AG09309 (cell line): ENCODE results near the gene TRERF1.

Experiments
- DNase-seq: peaks from one replicate; pipeline ENCODE4 v3.0.0-alpha.2; 2010; ENCODE audit warnings: low read depth
- H3K4me3 ChIP-seq: 2 replicates; pipeline ENCODE4 v1.5.1; 2011; ENCODE audit warnings: mild to moderate bottlenecking, low read depth, low read length, moderate library complexity; ENCODE audit not compliant: control insufficient read depth
- TF ChIP-seq, protein P1 (sequence below): IDR thresholded peaks from 2 replicates; pipeline ENCODE4 v1.5.1; 2011; ENCODE audit warnings: mild to moderate bottlenecking, low read depth, low read length, inconsistent platforms; ENCODE audit not compliant: insufficient read depth, control insufficient read depth; ENCODE audit errors: missing control alignments

Gene TRERF1

DNA sequence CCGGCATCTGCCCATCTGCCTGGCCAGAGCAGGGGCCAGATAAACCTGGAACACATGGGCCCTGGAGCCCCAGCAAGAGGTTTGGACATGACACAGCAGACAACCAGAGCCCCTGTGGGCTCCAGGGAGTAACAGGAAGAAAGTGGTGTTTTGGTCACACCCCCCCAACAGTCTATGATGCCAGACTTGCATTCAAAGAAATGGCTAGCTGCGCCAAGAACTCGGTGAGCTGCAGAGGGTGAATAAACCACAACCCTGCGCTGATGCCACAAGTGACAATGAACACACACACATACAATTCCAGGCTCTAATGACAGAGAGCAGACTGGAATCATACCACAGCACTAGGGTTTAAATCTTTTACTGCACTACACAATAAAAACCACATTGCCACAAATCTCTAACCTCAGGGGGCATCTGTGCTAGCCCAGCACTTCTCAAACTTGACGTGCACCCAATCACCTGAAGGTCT lies 34.0 kb downstream of the TRERF1 start:
- no peak for DNase-seq
- TF ChIP-seq, protein P1, sequence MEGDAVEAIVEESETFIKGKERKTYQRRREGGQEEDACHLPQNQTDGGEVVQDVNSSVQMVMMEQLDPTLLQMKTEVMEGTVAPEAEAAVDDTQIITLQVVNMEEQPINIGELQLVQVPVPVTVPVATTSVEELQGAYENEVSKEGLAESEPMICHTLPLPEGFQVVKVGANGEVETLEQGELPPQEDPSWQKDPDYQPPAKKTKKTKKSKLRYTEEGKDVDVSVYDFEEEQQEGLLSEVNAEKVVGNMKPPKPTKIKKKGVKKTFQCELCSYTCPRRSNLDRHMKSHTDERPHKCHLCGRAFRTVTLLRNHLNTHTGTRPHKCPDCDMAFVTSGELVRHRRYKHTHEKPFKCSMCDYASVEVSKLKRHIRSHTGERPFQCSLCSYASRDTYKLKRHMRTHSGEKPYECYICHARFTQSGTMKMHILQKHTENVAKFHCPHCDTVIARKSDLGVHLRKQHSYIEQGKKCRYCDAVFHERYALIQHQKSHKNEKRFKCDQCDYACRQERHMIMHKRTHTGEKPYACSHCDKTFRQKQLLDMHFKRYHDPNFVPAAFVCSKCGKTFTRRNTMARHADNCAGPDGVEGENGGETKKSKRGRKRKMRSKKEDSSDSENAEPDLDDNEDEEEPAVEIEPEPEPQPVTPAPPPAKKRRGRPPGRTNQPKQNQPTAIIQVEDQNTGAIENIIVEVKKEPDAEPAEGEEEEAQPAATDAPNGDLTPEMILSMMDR, result no peak
- no peak overlapping the region for H3K4me3 ChIP-seq

- no peak for DNase-seq
- no peak overlapping the region for H3K4me3 ChIP-seq
- TF ChIP-seq, protein P1, result no peak
Observed at GRCh38 chr6:42411406-42411805, 40.3 kb downstream of the TRERF1 start.

GRCh38 chr6:42410861-42411260 lies 40.9 kb downstream of the TRERF1 start:
- H3K4me3 ChIP-seq, result no peak overlapping the region
- TF ChIP-seq, protein P1, result no peak
- DNase-seq, result no peak

DNA sequence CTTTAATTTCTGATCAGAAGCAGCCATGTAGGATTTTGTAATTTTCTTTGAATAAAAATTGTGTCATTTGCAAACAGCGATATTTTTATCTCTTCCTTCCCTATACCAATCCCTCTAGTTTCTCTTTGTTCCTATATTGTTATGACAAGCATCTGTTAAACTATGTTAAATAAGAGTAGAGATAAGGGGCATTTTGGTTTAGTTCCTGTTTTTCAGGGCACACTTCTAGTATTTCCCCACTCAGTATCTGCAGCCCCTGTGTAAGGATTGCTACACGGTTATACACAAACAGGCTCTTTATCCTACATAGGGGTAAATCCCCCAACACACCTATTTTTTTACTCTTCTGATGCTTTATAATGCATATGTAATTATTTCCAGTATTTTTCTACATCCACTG lies 42.1 kb downstream of the TRERF1 start:
- DNase-seq, result no peak
- TF ChIP-seq, protein P1, result no peak
- H3K4me3 ChIP-seq, result no peak overlapping the region

GRCh38 chr6:42407379-42407778 lies 44.3 kb downstream of the TRERF1 start:
- DNase-seq, result peak; percentile 64
- TF ChIP-seq, protein P1, result no peak
- H3K4me3 ChIP-seq, result no peak overlapping the region

GRCh38 chr6:42406306-42407280 lies 45.1 kb downstream of the TRERF1 start:
- no peak overlapping the region for H3K4me3 ChIP-seq
- DNase-seq, result no peak
- TF ChIP-seq, protein P1, result no peak

GRCh38 chr6:42405021-42405420 lies 46.7 kb downstream of the TRERF1 start:
- H3K4me3 ChIP-seq, result no peak overlapping the region
- DNase-seq, result no peak
- TF ChIP-seq, protein P1, result no peak
